HEK293 (cell line): ENCODE results near the gene EHMT1.

Experiments used
- CTCF ChIA-PET: fragments of 350-600 bp; formaldehyde crosslinking; extraction: SDS; loops from one replicate; lab custom pipeline; 2021; ENCODE audit warnings: antibody characterized with exemption; lab: Yijun Ruan, JAX
- POLR2A ChIA-PET: fragments of 300-600 bp; formaldehyde crosslinking; extraction: SDS; loops from one replicate; lab custom pipeline; 2020; ENCODE audit warnings: antibody characterized with exemption, inconsistent platforms; lab: Yijun Ruan, JAX
- H3K27ac ChIP-seq: fragments of 200-500 bp; sonication (Bioruptor generic); 2 replicates; pipeline ENCODE4 v1.5.1; 2014; ENCODE audit warnings: low read depth, low read length, control low read depth, inconsistent platforms; ENCODE audit errors: extremely low read depth
- H3K36me3 ChIP-seq, 2 experiments: fragments of 200-500 bp in 1 of 2; sonication (Bioruptor generic) in 1 of 2; 1 replicate in 1 of 2; 2 replicates in 1 of 2; pipeline ENCODE4 v1.5.1; 2014 to 2017; ENCODE audit warnings: inconsistent platforms in 2 of 2, low read length in 2 of 2; ENCODE audit not compliant: control insufficient read depth in 2 of 2, insufficient read depth in 1 of 2
- H3K4me1 ChIP-seq: fragments of 200-500 bp; sonication (Bioruptor generic); 2 replicates; pipeline ENCODE4 v1.5.1; 2014; ENCODE audit warnings: mild to moderate bottlenecking, low read length, inconsistent platforms; ENCODE audit not compliant: control insufficient read depth, insufficient read depth
- H3K4me3 ChIP-seq: 2 replicates; pipeline ENCODE4 v1.5.1; 2011; ENCODE audit warnings: low read depth, mild to moderate bottlenecking, control low read depth, low read length, moderate library complexity
- H3K9me3 ChIP-seq: fragments of 200-500 bp; sonication (Bioruptor generic); 2 replicates; pipeline ENCODE4 v1.5.1; 2014; ENCODE audit warnings: low read depth, low read length, inconsistent platforms; ENCODE audit not compliant: control insufficient read depth, insufficient read depth
- EGR2 ChIP-seq: fragments of 450-650 bp; formaldehyde crosslinking; IDR thresholded peaks from 2 replicates; pipeline ENCODE4 v1.5.1; 2016; ENCODE audit warnings: low read depth, missing biosample characterization, missing genetic modification characterization
- GLIS1 ChIP-seq: fragments of 450-650 bp; formaldehyde crosslinking; IDR thresholded peaks from 2 replicates; pipeline ENCODE4 v1.5.1; 2016; ENCODE audit warnings: missing biosample characterization, missing genetic modification characterization
- INSM2 ChIP-seq: fragments of 450-650 bp; formaldehyde crosslinking; IDR thresholded peaks from 2 replicates; pipeline ENCODE4 v1.5.1; 2016; ENCODE audit warnings: missing biosample characterization, missing genetic modification characterization
- OSR2 ChIP-seq: fragments of 450-650 bp; formaldehyde crosslinking; IDR thresholded peaks from 2 replicates; pipeline ENCODE4 v1.5.1; 2016; ENCODE audit warnings: missing biosample characterization, missing genetic modification characterization
- SP2 ChIP-seq: fragments of 450-650 bp; formaldehyde crosslinking; IDR thresholded peaks from 2 replicates; pipeline ENCODE4 v1.5.1; 2016; ENCODE audit warnings: missing biosample characterization, missing genetic modification characterization
- ZBTB17 ChIP-seq: fragments of 450-650 bp; formaldehyde crosslinking; IDR thresholded peaks from 2 replicates; pipeline ENCODE4 v1.5.1; 2016; ENCODE audit warnings: missing biosample characterization, missing genetic modification characterization
- ZBTB21 ChIP-seq: fragments of 450-650 bp; formaldehyde crosslinking; IDR thresholded peaks from 2 replicates; pipeline ENCODE4 v1.5.1; 2017; ENCODE audit warnings: missing biosample characterization, missing genetic modification characterization
- ZBTB6 ChIP-seq: fragments of 450-650 bp; formaldehyde crosslinking; IDR thresholded peaks from 2 replicates; pipeline ENCODE4 v1.5.1; 2017; ENCODE audit warnings: missing biosample characterization, missing genetic modification characterization
- ZFHX2 ChIP-seq: fragments of 450-650 bp; formaldehyde crosslinking; conservative IDR thresholded peaks from 2 replicates; pipeline ENCODE4 v1.5.1; 2016; ENCODE audit warnings: missing biosample characterization, missing genetic modification characterization
- ZFP3 ChIP-seq: fragments of 450-650 bp; formaldehyde crosslinking; IDR thresholded peaks from 2 replicates; pipeline ENCODE4 v1.5.1; 2016; ENCODE audit warnings: low read depth, missing biosample characterization, missing genetic modification characterization
- ZNF10 ChIP-seq: fragments of 450-650 bp; formaldehyde crosslinking; IDR thresholded peaks from 2 replicates; pipeline ENCODE4 v1.5.1; 2017; ENCODE audit warnings: missing biosample characterization, missing genetic modification characterization
- ZNF148 ChIP-seq: fragments of 450-650 bp; formaldehyde crosslinking; IDR thresholded peaks from 2 replicates; pipeline ENCODE4 v1.5.0; 2017; ENCODE audit warnings: missing biosample characterization, missing genetic modification characterization, borderline replicate concordance
- ZNF2 ChIP-seq: fragments of 450-650 bp; formaldehyde crosslinking; IDR thresholded peaks from 2 replicates; pipeline ENCODE4 v1.5.1; 2016; ENCODE audit warnings: missing biosample characterization, missing genetic modification characterization
- ZNF23 ChIP-seq: fragments of 450-650 bp; formaldehyde crosslinking; IDR thresholded peaks from 2 replicates; pipeline ENCODE4 v1.5.1; 2016; ENCODE audit warnings: missing biosample characterization, missing genetic modification characterization, borderline replicate concordance
- ZNF292 ChIP-seq: fragments of 450-650 bp; formaldehyde crosslinking; IDR thresholded peaks from 2 replicates; pipeline ENCODE4 v1.5.1; 2016; ENCODE audit warnings: low read depth, missing biosample characterization, missing genetic modification characterization, borderline replicate concordance
- ZNF335 ChIP-seq: fragments of 450-650 bp; formaldehyde crosslinking; conservative IDR thresholded peaks from 2 replicates; pipeline ENCODE4 v1.5.1; 2016; ENCODE audit warnings: missing biosample characterization, missing genetic modification characterization
- ZNF501 ChIP-seq: fragments of 450-650 bp; formaldehyde crosslinking; IDR thresholded peaks from 2 replicates; pipeline ENCODE4 v1.5.1; 2016; ENCODE audit warnings: missing biosample characterization, missing genetic modification characterization
- ZNF600 ChIP-seq: fragments of 450-650 bp; formaldehyde crosslinking; IDR thresholded peaks from 2 replicates; pipeline ENCODE4 v1.5.1; 2016; ENCODE audit warnings: missing biosample characterization, missing genetic modification characterization
- ZNF664 ChIP-seq: fragments of 450-650 bp; formaldehyde crosslinking; IDR thresholded peaks from 2 replicates; pipeline ENCODE4 v1.5.1; 2016; ENCODE audit warnings: missing biosample characterization, missing genetic modification characterization
- ZNF843 ChIP-seq: fragments of 450-650 bp; formaldehyde crosslinking; IDR thresholded peaks from 2 replicates; pipeline ENCODE4 v1.5.1; 2016; ENCODE audit warnings: missing biosample characterization, missing genetic modification characterization

Gene EHMT1

GRCh38 chr9:137660144-137660543, 41.3 kb downstream of the EHMT1 start:
- no peaks in the 10 kb centered on the region for H3K4me1 ChIP-seq
- CTCF ChIA-PET = interaction anchor here (0.7 to 1.3 kb wide), 4 partner anchors 11 to 108 kb away, joined by 4 to 5 read pairs (median 4); no protein-coding TSS in a partner anchor
- POLR2A ChIA-PET = no interaction called here
- 0 out of 2 replicates have a peak, but pooled peaks have one; percentile 26 for TF ChIP-seq ZNF600 (tag by site-specific recombination)
- no peak for TF ChIP-seq ZNF664 (tag by site-specific recombination)
- no peak for TF ChIP-seq ZNF148
- TF ChIP-seq ZNF501 = no peak
- no peak for TF ChIP-seq ZNF23
- TF ChIP-seq, all 188 proteins: peak for 1
- H3K36me3 ChIP-seq = peaks cover 0 to 3% of the 10 kb centered on the region in 2 experiments; a peak in 2 of 3 replicates
- H3K9me3 ChIP-seq = no peaks in the 10 kb centered on the region
- no peak overlapping the region for H3K4me3 ChIP-seq
- H3K27ac ChIP-seq = no peak overlapping the region

- TF ChIP-seq INSM2 = no peak
- TF ChIP-seq ZNF292 (tag by site-specific recombination) = no peak
- no peak for TF ChIP-seq ZNF843 (tag by site-specific recombination)
- no peak for TF ChIP-seq ZNF335 (tag by site-specific recombination)
- no peak for TF ChIP-seq ZFP3 (tag by site-specific recombination)
- no peak for TF ChIP-seq SP2 (tag by site-specific recombination)
- no peak for TF ChIP-seq ZNF10 (tag by site-specific recombination)
- TF ChIP-seq ZNF2 (tag by site-specific recombination) = no peak
- TF ChIP-seq, all 188 proteins: peak for 0
- Histone ChIP-seq H3K4me1 (no peaks in the 10 kb centered on the region), H3K27ac (no peak overlapping the region), H3K4me3 (no peak overlapping the region), H3K36me3 (no peaks in the 10 kb centered on the region; a peak in 1 of 3 replicates), H3K9me3 (no peaks in the 10 kb centered on the region)
- ChIA-PET CTCF (interaction anchor here (1.2 kb wide), 1 partner anchor 9 kb away, joined by 7 read pairs; no protein-coding TSS in a partner anchor), POLR2A (no interaction called here)
These were observed 44.8 kb downstream of the EHMT1 start for GRCh38 chr9:137663584-137663983.

GRCh38 chr9:137664676-137665075, 45.9 kb downstream of the EHMT1 start:
- H3K36me3 ChIP-seq = peaks cover 0 to 4% of the 10 kb centered on the region in 2 experiments; a peak in 2 of 3 replicates
- H3K27ac ChIP-seq = no peak overlapping the region
- POLR2A ChIA-PET = interaction anchor here (0.7 kb wide), 1 partner anchor 79 kb away, joined by 4 read pairs; no protein-coding TSS in a partner anchor
- H3K4me1 ChIP-seq = no peaks in the 10 kb centered on the region
- H3K4me3 ChIP-seq = no peak overlapping the region
- TF ChIP-seq ZBTB6 (tag by site-specific recombination) (no peak), EGR2 (tag by site-specific recombination) (peak; percentile 69; the same call in 1 of the 2 replicates), GLIS1 (tag by site-specific recombination) (no peak), ZBTB17 (tag by site-specific recombination) (peak; percentile 43; the same call in 1 of the 2 replicates), OSR2 (tag by site-specific recombination) (no peak), ZFHX2 (tag by site-specific recombination) (peak; percentile 59), ZBTB21 (no peak)
- H3K9me3 ChIP-seq = no peaks in the 10 kb centered on the region
- CTCF ChIA-PET = interaction anchor here (0.7 to 1.2 kb wide), 5 partner anchors 8 to 881 kb away, joined by 3 to 7 read pairs (median 3); no protein-coding TSS in a partner anchor
